ENCODE results near the gene LIPA.
A peak's percentile ranks its signal among the peaks of the same experiment; 100 is the strongest.

The LIPA gene

GRCh38 chr10:89238956-89239644 lies 12.5 kb downstream of the LIPA start:
- DNase-seq: no peak

GRCh38 chr10:89237849-89238248 lies 13.7 kb downstream of the LIPA start:
- DNase-seq: no peak

- no peak for DNase-seq
Measured at GRCh38 chr10:89236226-89236797, 15.3 kb downstream of the LIPA start.

- DNase-seq: no peak
Measured at GRCh38 chr10:89235073-89235798, 16.3 kb downstream of the LIPA start.

GRCh38 chr10:89233033-89233432 lies 18.5 kb downstream of the LIPA start:
- no peak for DNase-seq

GRCh38 chr10:89228962-89229361 lies 22.6 kb downstream of the LIPA start:
- DNase-seq: no peak

GRCh38 chr10:89228146-89228545 lies 23.4 kb downstream of the LIPA start:
- DNase-seq: no peak

- no peak for DNase-seq
Measured at GRCh38 chr10:89226891-89227290, 24.7 kb downstream of the LIPA start.

- DNase-seq: no peak
Measured at GRCh38 chr10:89224739-89225443, 26.7 kb downstream of the LIPA start.

- DNase-seq: no peak
Measured at GRCh38 chr10:89221919-89222318, 29.7 kb downstream of the LIPA start.

- DNase-seq: no peak
Measured at GRCh38 chr10:89219513-89220218, 31.9 kb downstream of the LIPA start.

GRCh38 chr10:89217057-89217990 lies 34.3 kb downstream of the LIPA start:
- DNase-seq: peak; percentile 55

- DNase-seq: no peak
Measured at GRCh38 chr10:89216056-89216455, 35.5 kb downstream of the LIPA start.

GRCh38 chr10:89215511-89215910 lies 36.1 kb downstream of the LIPA start:
- no peak for DNase-seq

GRCh38 chr10:89214566-89215165 lies 36.9 kb downstream of the LIPA start:
- no peak for DNase-seq

GRCh38 chr10:89213191-89213808 lies 38.3 kb downstream of the LIPA start:
- no peak for DNase-seq

GRCh38 chr10:89210794-89211425 lies 40.7 kb downstream of the LIPA start:
- DNase-seq: no peak

GRCh38 chr10:89209718-89210117 lies 41.9 kb downstream of the LIPA start:
- DNase-seq: no peak

- peak; percentile 8 for DNase-seq
Measured at GRCh38 chr10:89207801-89208551, 43.6 kb downstream of the LIPA start.

Data from stimulated activated CD4-positive, alpha-beta T cell treated with anti-CD3 and anti-CD28 coated beads, Interleukin-12 subunit alpha, Interleukin-12 subunit beta, amount 100 ng/mL, for 4 hours (primary cell).